DMS53 treated with DMSO at 0.1 percent for 48 hours (cell line): Measurements from ENCODE around the gene C16orf74.

Source experiments
- DNase-seq: peaks from one replicate; lab custom pipeline; 2025; ENCODE audit not compliant: unreplicated experiment; lab: John Stamatoyannopoulos, UW

Gene C16orf74

GRCh38 chr16:85720302-85720637, 30.6 kb downstream of the C16orf74 start:
- no peak for DNase-seq

- no peak for DNase-seq
Measured at GRCh38 chr16:85719605-85720301, 31.1 kb downstream of the C16orf74 start.

GRCh38 chr16:85718682-85719081, 32.2 kb downstream of the C16orf74 start:
- DNase-seq = peak; percentile 52

GRCh38 chr16:85718153-85718477, 32.8 kb downstream of the C16orf74 start:
- no peak for DNase-seq

GRCh38 chr16:85717393-85718152, 33.3 kb downstream of the C16orf74 start:
- DNase-seq = peak; percentile 71

- DNase-seq = no peak
Measured at GRCh38 chr16:85716680-85717038, 34.2 kb downstream of the C16orf74 start.

GRCh38 chr16:85716022-85716679, 34.7 kb downstream of the C16orf74 start:
- no peak for DNase-seq

- peak; percentile 76 for DNase-seq
Measured at GRCh38 chr16:85715169-85716021, 35.5 kb downstream of the C16orf74 start.

GRCh38 chr16:85712801-85713200, 38.1 kb downstream of the C16orf74 start:
- no peak for DNase-seq

- DNase-seq = no peak
Measured at GRCh38 chr16:85711982-85712587, 38.8 kb downstream of the C16orf74 start.

- no peak for DNase-seq
Measured at GRCh38 chr16:85710732-85711131, 40.2 kb downstream of the C16orf74 start.

GRCh38 chr16:85709766-85710585, 40.9 kb downstream of the C16orf74 start:
- DNase-seq = no peak

- no peak for DNase-seq
Measured at GRCh38 chr16:85708338-85708737, 42.6 kb downstream of the C16orf74 start.

GRCh38 chr16:85707528-85708095, 43.3 kb downstream of the C16orf74 start:
- peak; percentile 40 for DNase-seq

GRCh38 chr16:85706449-85707034, 44.4 kb downstream of the C16orf74 start:
- DNase-seq = no peak

- no peak for DNase-seq
Measured at GRCh38 chr16:85704900-85705846, 45.7 kb downstream of the C16orf74 start.

GRCh38 chr16:85704011-85704410, 46.9 kb downstream of the C16orf74 start:
- DNase-seq = no peak

- no peak for DNase-seq
Measured at GRCh38 chr16:85699628-85700027, 51.3 kb downstream of the C16orf74 start.
